ENCODE measurements around the gene BPHL. TPM values are rescaled to one million over a fixed set of nuclear protein-coding genes. Genes with fewer than 3 reads are reported as not detected.

The BPHL gene
- total and polyA plus RNA-seq, 10 of the 15 experiments (the other 5 are each of a cell fraction or from before 2014, with no cell fraction given): 8.0 to 17.8 (median 12.4) TPM

DNA sequence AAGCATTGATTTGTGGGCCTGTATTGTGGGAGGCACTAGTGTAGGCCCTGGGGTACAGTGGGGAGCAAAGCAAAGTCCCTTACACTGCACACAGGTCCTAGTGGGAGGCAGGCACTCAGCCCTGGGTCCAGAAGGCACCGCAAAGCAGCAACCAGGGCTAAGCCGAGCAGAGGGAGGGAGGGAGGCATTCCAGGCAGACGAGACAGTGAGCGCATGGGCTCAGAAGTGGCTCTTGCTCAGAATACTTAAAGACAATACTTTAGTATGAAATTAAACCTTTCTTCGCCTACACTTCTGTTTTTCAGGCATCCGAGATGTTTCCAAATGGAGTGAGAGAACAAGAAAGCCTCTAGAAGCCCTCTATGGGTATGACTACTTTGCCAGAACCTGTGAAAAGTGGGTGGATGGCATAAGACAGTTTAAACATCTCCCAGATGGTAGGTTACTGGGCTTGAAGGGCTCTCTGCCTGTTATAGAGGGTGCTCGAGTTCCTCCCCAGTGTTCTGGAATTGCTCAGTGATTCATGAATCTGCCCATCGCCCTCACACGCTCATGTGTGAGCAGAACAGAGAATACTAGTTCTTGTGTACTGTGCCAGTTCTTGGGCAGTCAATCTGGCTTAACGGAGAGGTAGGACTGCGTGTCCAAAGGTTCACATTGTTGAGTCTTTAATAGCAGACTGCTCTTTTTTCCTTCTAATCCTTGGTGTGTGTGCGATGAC, 18.7 kb downstream of the BPHL start:
- ChIA-PET SMC1A (ENCODE audit: uncharacterized antibody, unreplicated experiment) (no interaction called here), POLR2A (interaction anchor here (0.6 kb wide), 1 partner anchor 419 kb away, joined by 4 read pairs; no protein-coding TSS in a partner anchor), RAD21 (ENCODE audit: unreplicated experiment) (no interaction called here), CTCF (interaction anchor here (2.1 kb wide), 1 partner anchor 11 kb away, joined by 9 read pairs; no protein-coding TSS in a partner anchor)
- H3K36me3 ChIP-seq (ENCODE audit: control insufficient read depth in 2 of 2, insufficient read depth in 2 of 2, low read length in 1 of 2): no peaks in the 10 kb centered on the region
- no peak overlapping the region for H3K4me3 ChIP-seq
- 95% methylated on average over 12 of the region's 12 CpGs for WGBS (ENCODE audit: insufficient coverage, insufficient replicate concordance, low lambda C conversion rate, missing lambda C conversion rate)
- TF ChIP-seq KDM1A (IDR thresholded peaks at IDR 0.05; ENCODE audit: borderline replicate concordance): no peak
- TF ChIP-seq, protein P1, sequence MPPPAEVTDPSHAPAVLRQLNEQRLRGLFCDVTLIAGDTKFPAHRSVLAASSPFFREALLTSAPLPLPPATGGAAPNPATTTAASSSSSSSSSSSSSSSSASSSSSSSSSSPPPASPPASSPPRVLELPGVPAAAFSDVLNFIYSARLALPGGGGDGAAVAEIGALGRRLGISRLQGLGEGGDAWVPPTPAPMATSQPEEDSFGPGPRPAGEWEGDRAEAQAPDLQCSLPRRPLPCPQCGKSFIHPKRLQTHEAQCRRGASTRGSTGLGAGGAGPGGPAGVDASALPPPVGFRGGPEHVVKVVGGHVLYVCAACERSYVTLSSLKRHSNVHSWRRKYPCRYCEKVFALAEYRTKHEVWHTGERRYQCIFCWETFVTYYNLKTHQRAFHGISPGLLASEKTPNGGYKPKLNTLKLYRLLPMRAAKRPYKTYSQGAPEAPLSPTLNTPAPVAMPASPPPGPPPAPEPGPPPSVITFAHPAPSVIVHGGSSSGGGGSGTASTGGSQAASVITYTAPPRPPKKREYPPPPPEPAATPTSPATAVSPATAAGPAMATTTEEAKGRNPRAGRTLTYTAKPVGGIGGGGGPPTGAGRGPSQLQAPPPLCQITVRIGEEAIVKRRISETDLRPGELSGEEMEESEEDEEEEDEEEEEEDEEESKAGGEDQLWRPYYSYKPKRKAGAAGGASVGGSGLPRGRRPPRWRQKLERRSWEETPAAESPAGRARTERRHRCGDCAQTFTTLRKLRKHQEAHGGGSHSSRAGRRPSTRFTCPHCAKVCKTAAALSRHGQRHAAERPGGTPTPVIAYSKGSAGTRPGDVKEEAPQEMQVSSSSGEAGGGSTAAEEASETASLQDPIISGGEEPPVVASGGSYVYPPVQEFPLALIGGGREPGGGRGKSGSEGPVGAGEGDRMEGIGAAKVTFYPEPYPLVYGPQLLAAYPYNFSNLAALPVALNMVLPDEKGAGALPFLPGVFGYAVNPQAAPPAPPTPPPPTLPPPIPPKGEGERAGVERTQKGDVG (CRISPR knock-in tag; IDR thresholded peaks at IDR 0.05): no peak
- TF ChIP-seq SMAD1 (IDR thresholded peaks at IDR 0.05; ENCODE audit: low read depth, partially characterized antibody): no peak
- TF ChIP-seq NFIC (IDR thresholded peaks at IDR 0.05; ENCODE audit: low read depth, low read length): no peak
- TF ChIP-seq, protein P2, sequence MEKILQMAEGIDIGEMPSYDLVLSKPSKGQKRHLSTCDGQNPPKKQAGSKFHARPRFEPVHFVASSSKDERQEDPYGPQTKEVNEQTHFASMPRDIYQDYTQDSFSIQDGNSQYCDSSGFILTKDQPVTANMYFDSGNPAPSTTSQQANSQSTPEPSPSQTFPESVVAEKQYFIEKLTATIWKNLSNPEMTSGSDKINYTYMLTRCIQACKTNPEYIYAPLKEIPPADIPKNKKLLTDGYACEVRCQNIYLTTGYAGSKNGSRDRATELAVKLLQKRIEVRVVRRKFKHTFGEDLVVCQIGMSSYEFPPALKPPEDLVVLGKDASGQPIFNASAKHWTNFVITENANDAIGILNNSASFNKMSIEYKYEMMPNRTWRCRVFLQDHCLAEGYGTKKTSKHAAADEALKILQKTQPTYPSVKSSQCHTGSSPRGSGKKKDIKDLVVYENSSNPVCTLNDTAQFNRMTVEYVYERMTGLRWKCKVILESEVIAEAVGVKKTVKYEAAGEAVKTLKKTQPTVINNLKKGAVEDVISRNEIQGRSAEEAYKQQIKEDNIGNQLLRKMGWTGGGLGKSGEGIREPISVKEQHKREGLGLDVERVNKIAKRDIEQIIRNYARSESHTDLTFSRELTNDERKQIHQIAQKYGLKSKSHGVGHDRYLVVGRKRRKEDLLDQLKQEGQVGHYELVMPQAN (conservative IDR thresholded peaks at IDR 0.05): no peak
- TF ChIP-seq FOXK2 (IDR thresholded peaks at IDR 0.05): no peak
- no peak for TF ChIP-seq NFXL1 (IDR thresholded peaks at IDR 0.05; ENCODE audit: borderline replicate concordance)
- TF ChIP-seq, protein P3, sequence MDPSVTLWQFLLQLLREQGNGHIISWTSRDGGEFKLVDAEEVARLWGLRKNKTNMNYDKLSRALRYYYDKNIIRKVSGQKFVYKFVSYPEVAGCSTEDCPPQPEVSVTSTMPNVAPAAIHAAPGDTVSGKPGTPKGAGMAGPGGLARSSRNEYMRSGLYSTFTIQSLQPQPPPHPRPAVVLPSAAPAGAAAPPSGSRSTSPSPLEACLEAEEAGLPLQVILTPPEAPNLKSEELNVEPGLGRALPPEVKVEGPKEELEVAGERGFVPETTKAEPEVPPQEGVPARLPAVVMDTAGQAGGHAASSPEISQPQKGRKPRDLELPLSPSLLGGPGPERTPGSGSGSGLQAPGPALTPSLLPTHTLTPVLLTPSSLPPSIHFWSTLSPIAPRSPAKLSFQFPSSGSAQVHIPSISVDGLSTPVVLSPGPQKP (IDR thresholded peaks at IDR 0.05; ENCODE audit: low read depth, low read length): no peak
- TF ChIP-seq, protein P4, sequence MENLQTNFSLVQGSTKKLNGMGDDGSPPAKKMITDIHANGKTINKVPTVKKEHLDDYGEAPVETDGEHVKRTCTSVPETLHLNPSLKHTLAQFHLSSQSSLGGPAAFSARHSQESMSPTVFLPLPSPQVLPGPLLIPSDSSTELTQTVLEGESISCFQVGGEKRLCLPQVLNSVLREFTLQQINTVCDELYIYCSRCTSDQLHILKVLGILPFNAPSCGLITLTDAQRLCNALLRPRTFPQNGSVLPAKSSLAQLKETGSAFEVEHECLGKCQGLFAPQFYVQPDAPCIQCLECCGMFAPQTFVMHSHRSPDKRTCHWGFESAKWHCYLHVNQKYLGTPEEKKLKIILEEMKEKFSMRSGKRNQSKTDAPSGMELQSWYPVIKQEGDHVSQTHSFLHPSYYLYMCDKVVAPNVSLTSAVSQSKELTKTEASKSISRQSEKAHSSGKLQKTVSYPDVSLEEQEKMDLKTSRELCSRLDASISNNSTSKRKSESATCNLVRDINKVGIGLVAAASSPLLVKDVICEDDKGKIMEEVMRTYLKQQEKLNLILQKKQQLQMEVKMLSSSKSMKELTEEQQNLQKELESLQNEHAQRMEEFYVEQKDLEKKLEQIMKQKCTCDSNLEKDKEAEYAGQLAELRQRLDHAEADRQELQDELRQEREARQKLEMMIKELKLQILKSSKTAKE (IDR thresholded peaks at IDR 0.05; ENCODE audit: low read depth, poor library complexity, severe bottlenecking): no peak
- TF ChIP-seq POLR2AphosphoS2 (IDR thresholded peaks at IDR 0.05; ENCODE audit: low read depth, low read length): no peak
- TF ChIP-seq RUNX3 (IDR thresholded peaks at IDR 0.05; ENCODE audit: low read length): no peak
- no peak for TF ChIP-seq HDGF (IDR thresholded peaks at IDR 0.05)
- TF ChIP-seq RAD51 (IDR thresholded peaks at IDR 0.05): no peak
- TF ChIP-seq FOXM1 (IDR thresholded peaks at IDR 0.05; ENCODE audit: low read depth, low read length): no peak
- no peak for ATAC-seq
- no peak overlapping the region for H3K9ac ChIP-seq (ENCODE audit: control insufficient read depth, insufficient read depth, low read length)
- no peaks in the 10 kb centered on the region for H3K79me2 ChIP-seq (ENCODE audit: control insufficient read depth, insufficient read depth, low read length)
- H3K9me3 ChIP-seq (replicated peaks; ENCODE audit: control insufficient read depth, insufficient read depth, low read length): no peaks in the 10 kb centered on the region
- no peak overlapping the region for H3K4me2 ChIP-seq (ENCODE audit: control insufficient read depth, insufficient read depth)
- H2AFZ ChIP-seq (ENCODE audit: control insufficient read depth, low read depth, low read length): no peak overlapping the region
- no peak for FAIRE-seq
- no peak overlapping the region for H3K27ac ChIP-seq (ENCODE audit: control insufficient read depth, insufficient read depth)
- in situ Hi-C loops (cut with MboI) (no loop called here), intact Hi-C loops (cut with micrococcal nuclease; ENCODE audit: unreplicated experiment) (no loop called here)
- H3K4me1 ChIP-seq (ENCODE audit: control insufficient read depth, insufficient read depth, low read length): peaks cover 7% of the 10 kb centered on the region
- no TSS peak for BruUV-seq (replicated peaks)
- H3K27me3 ChIP-seq (replicated peaks in 1 of 2; ENCODE audit: control insufficient read depth in 2 of 2, insufficient read depth in 2 of 2, low read length in 1 of 2): no peaks in the 10 kb centered on the region
- H4K20me1 ChIP-seq (ENCODE audit: control insufficient read depth, insufficient read depth): no peaks in the 10 kb centered on the region
- no peak for DNase-seq (ENCODE audit: low read depth, low spot score)
